Brain microvascular endothelial cell (primary cell): ENCODE measurements around the gene INPP5B.

ENCODE experiments used
- DNase-seq: peaks from one replicate; pipeline ENCODE4 v3.0.0-alpha.2; 2020
- H3K27ac ChIP-seq: fragments of 250-450 bp; sonication (Bioruptor Pico); 2 replicates; pipeline ENCODE4 v1.5.1; 2020; ENCODE audit warnings: mild to moderate bottlenecking, moderate library complexity
- H3K27me3 ChIP-seq: fragments of 250-450 bp; sonication (Bioruptor Pico); replicated peaks from 2 replicates; pipeline ENCODE4 v1.5.1; 2020; ENCODE audit warnings: mild to moderate bottlenecking
- H3K36me3 ChIP-seq: fragments of 250-450 bp; sonication (Bioruptor Pico); replicated peaks from 2 replicates; pipeline ENCODE4 v1.5.1; 2020; ENCODE audit warnings: mild to moderate bottlenecking
- H3K4me3 ChIP-seq: 2 replicates; pipeline ENCODE4 v1.5.1; 2011; ENCODE audit warnings: low read depth, mild to moderate bottlenecking, control low read depth, low read length, moderate library complexity
- CTCF ChIP-seq: IDR thresholded peaks from 2 replicates; pipeline ENCODE4 v1.5.1; 2011; ENCODE audit warnings: low read depth, mild to moderate bottlenecking, moderate library complexity, low read length, control low read depth, inconsistent platforms; ENCODE audit errors: missing control alignments
- in situ Hi-C: cut with HindIII; loops from 2 replicates; pipeline ENCODE4 v1.10.0; 2017; ENCODE audit warnings: low sequenced_read_pairs, low pct_ligation_motif_present

Gene INPP5B

DNA sequence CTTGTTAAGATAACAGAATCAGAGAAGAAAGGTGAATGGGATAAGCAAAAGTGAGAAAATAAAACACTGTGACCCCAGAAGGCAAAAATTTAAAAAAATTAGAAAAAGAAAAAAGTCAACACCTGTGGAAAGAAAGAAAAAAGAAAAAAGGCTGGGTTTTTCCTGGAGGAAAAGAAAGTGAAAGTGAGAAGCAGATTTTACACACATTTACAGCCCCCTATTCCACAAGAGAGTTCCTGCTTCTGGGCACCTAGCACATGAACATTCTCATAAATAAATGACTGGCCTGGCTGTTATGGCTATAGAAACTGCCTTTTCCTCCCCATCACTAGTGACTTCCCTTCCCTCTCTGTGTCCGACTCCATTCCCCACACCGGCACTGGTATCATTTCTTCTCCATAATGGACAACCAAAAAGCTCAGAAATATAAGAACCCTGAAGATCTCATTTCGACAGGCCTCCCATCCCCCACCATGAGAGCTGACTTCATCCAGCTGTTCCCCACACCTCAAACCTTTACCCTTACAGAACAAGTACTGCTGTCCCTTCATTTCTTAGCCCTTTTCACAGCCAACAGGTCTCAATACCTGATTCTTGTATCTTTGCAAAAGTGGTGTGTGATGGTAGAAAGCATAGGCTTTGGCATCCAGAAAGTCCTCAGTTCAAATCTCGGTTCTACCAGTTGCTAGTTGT is 100.1 kb downstream of the INPP5B start:
- in situ Hi-C loops, result no loop called here
- Histone ChIP-seq H3K36me3 (peaks cover 6% of the 10 kb centered on the region), H3K27ac (no peak overlapping the region), H3K4me3 (no peak overlapping the region), H3K27me3 (no peaks in the 10 kb centered on the region)
- no peak for DNase-seq
- TF ChIP-seq CTCF, result no peak

GRCh38 chr1:37845786-37846185 is 101.1 kb downstream of the INPP5B start:
- Histone ChIP-seq H3K27ac (no peak overlapping the region), H3K36me3 (peaks cover 6% of the 10 kb centered on the region), H3K27me3 (no peaks in the 10 kb centered on the region), H3K4me3 (no peak overlapping the region)
- in situ Hi-C loops, result no loop called here
- no peak for TF ChIP-seq CTCF
- DNase-seq, result no peak

DNA sequence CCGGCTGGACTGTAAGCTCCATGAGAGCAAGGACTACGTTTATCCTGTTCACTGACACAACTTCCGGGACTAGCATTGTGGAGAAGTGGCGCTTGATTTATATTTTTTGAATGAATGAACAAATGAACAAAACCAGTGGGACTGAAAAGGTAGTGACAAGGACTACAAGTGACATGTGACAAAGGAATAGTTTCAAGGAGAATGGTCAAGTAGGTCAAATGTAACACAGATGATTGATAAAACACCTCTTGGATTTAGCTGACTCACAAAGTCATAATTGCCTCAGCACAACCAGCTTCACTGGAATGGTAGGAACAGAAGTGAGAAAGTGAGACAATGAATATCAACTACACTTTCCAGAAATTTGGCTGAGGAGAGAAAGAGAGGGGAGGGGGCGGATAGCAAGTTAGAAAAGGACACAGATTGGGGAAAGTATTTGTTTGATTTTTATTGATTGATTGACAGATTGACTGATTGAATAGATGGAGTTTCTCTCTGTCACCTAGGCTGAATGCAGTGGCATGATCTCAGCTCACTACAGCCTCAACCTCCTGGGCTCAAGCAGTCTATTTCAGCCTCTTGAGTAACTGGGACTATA is 101.7 kb downstream of the INPP5B start:
- TF ChIP-seq CTCF, result no peak
- Histone ChIP-seq H3K27me3 (no peaks in the 10 kb centered on the region), H3K36me3 (peaks cover 6% of the 10 kb centered on the region), H3K4me3 (no peak overlapping the region), H3K27ac (no peak overlapping the region)
- no peak for DNase-seq
- in situ Hi-C loops, result no loop called here

GRCh38 chr1:37844536-37844935 is 102.3 kb downstream of the INPP5B start:
- no peak for TF ChIP-seq CTCF
- in situ Hi-C loops, result no loop called here
- no peak overlapping the region for H3K27ac ChIP-seq
- H3K36me3 ChIP-seq, result peaks cover 11% of the 10 kb centered on the region
- DNase-seq, result no peak
- H3K27me3 ChIP-seq, result no peaks in the 10 kb centered on the region
- no peak overlapping the region for H3K4me3 ChIP-seq

DNA sequence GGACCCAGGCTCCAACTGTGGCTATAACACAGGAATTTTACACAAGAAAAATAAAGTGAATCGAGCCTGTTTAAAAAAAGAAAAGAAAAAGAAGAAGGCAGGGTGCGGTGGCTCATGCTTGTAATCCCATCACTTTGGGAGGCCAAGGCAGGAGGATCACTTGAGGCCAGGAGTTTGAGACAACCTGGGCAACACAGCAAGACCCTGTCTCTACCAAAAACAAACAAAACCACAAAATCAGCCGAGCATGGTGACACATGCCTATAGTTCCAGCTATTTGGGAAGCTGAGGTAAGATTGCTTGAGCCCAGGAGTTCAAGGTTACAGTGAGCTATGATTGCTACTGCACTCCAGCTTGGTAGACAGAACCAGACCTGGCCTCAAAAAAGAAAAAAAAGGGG is 105.2 kb downstream of the INPP5B start:
- in situ Hi-C loops, result no loop called here
- Histone ChIP-seq H3K4me3 (no peak overlapping the region), H3K27ac (no peak overlapping the region), H3K36me3 (peaks cover 28% of the 10 kb centered on the region), H3K27me3 (no peaks in the 10 kb centered on the region)
- no peak for TF ChIP-seq CTCF
- DNase-seq, result no peak

GRCh38 chr1:37840711-37841110 is 106.1 kb downstream of the INPP5B start:
- TF ChIP-seq CTCF, result no peak
- Histone ChIP-seq H3K36me3 (peaks cover 34% of the 10 kb centered on the region), H3K27me3 (no peaks in the 10 kb centered on the region), H3K27ac (no peak overlapping the region), H3K4me3 (no peak overlapping the region)
- in situ Hi-C loops, result no loop called here
- no peak for DNase-seq
